K562 (cell line): ENCODE measurements around the gene CAMK1D. TPM values are rescaled to one million over a fixed set of nuclear protein-coding genes. Genes with fewer than 3 reads are reported as not detected.

Source experiments
- ATAC-seq: fragments of 200-7000 bp; cut with Tn5 transposase; 3 replicates; pipeline ENCODE4 v1.9.1; 2020; ENCODE audit warnings: moderate library complexity
- BruUV-seq: library from RNA; stranded (reverse); fragments of 400-500 nt; replicated peaks from 2 replicates; lab custom pipeline; 2021; lab: Mats Ljungman, UMichigan
- CTCF ChIA-PET: fragments of 300-600 bp; formaldehyde crosslinking; extraction: SDS; loops from one replicate; lab custom pipeline; 2021; ENCODE audit warnings: low intra/inter-chr PET ratio; lab: Yijun Ruan, JAX
- POLR2A ChIA-PET: fragments of 300-600, 350-650 bp; sonication (Branson Sonifier 250); formaldehyde crosslinking; extraction: SDS; loops from one replicate; lab custom pipeline; 2021; ENCODE audit warnings: antibody characterized with exemption, inconsistent platforms; lab: Yijun Ruan, JAX
- DNase-seq, 4 experiments: peaks; one replicate each; pipeline versions ENCODE4 v3.0.0 to v3.0.0-alpha.2; 2011 to 2018; ENCODE audit warnings: low spot score in 3 of 4, mixed read lengths in 3 of 4; ENCODE audit errors: extremely low read depth in 1 of 4
- FAIRE-seq: peaks from 2 replicates; lab custom pipeline; 2011; peaks lifted over from hg19 to GRCh38; lab: Jason Lieb, UNC
- H2AFZ ChIP-seq: 2 replicates; pipeline ENCODE4 v1.6.0; 2011; ENCODE audit warnings: low read depth, low read length, control low read depth, inconsistent platforms
- H3K27ac ChIP-seq: fragments of 200-600 bp; 3 replicates; pipeline ENCODE4 v1.8.0; 2011; ENCODE audit warnings: low read depth, mild to moderate bottlenecking, control low read depth, inconsistent platforms, low read length, moderate library complexity, mixed read lengths; ENCODE audit errors: extremely low read depth
- H3K27me3 ChIP-seq, 2 experiments: fragments of 300-600 bp in 1 of 2; 2 replicates in 1 of 2; 3 replicates in 1 of 2; pipeline versions ENCODE4 v1.6.0 to v1.8.0; 2011; ENCODE audit warnings: inconsistent platforms in 2 of 2, low read length in 2 of 2, mild to moderate bottlenecking in 1 of 2, mixed read lengths in 1 of 2, moderate library complexity in 1 of 2; ENCODE audit not compliant: control insufficient read depth in 2 of 2, insufficient read depth in 2 of 2
- H3K36me3 ChIP-seq: fragments of 300-600 bp; 3 replicates; pipeline ENCODE4 v1.8.0; 2011; ENCODE audit warnings: mild to moderate bottlenecking, low read length, inconsistent platforms; ENCODE audit not compliant: control insufficient read depth, insufficient read depth
- H3K4me1 ChIP-seq, 2 experiments: fragments of 200-600 bp in 1 of 2; replicated peaks in 1 of 2; 2 replicates in 1 of 2; 3 replicates in 1 of 2; pipeline versions ENCODE4 v1.5.1 to v1.8.0; 2011; ENCODE audit warnings: inconsistent platforms in 2 of 2, low read length in 2 of 2, mild to moderate bottlenecking in 1 of 2, mixed read lengths in 1 of 2, moderate library complexity in 1 of 2; ENCODE audit not compliant: control insufficient read depth in 2 of 2, insufficient read depth in 2 of 2
- H3K4me2 ChIP-seq: 2 replicates; pipeline ENCODE4 v1.6.1; 2011; ENCODE audit warnings: low read length, control low read depth, inconsistent platforms, mixed read lengths; ENCODE audit not compliant: insufficient read depth
- H3K4me3 ChIP-seq: fragments of 200-600 bp; sonication (generic), shearing (Covaris generic); 2 replicates; pipeline ENCODE4 v1.5.1; 2016; ENCODE audit warnings: control low read depth, inconsistent platforms
- H3K79me2 ChIP-seq: fragments of 200-600 bp; 3 replicates; pipeline ENCODE4 v1.8.0; 2011; ENCODE audit warnings: low read length, inconsistent platforms; ENCODE audit not compliant: control insufficient read depth, insufficient read depth
- H3K9ac ChIP-seq, 2 experiments: 2 replicates each; pipeline versions ENCODE4 v1.6.0 to v1.6.1; 2011; ENCODE audit warnings: low read depth in 2 of 2, low read length in 2 of 2, control low read depth in 1 of 2, inconsistent platforms in 1 of 2, mild to moderate bottlenecking in 1 of 2, mixed read lengths in 1 of 2; ENCODE audit not compliant: insufficient read depth in 1 of 2
- H3K9me1 ChIP-seq: one replicate; pipeline ENCODE4 v1.6.0; 2011; ENCODE audit warnings: inconsistent platforms, mild to moderate bottlenecking, low read length, moderate library complexity; ENCODE audit not compliant: control insufficient read depth, insufficient read depth
- H3K9me3 ChIP-seq: replicated peaks from 2 replicates; pipeline ENCODE4 v1.5.1; 2011; ENCODE audit warnings: low read depth, low read length, inconsistent platforms; ENCODE audit not compliant: control insufficient read depth, insufficient read depth
- H4K20me1 ChIP-seq: replicated peaks from 2 replicates; pipeline ENCODE4 v1.6.1; 2011; ENCODE audit warnings: low read length, inconsistent platforms, mixed read lengths; ENCODE audit not compliant: control insufficient read depth, insufficient read depth
- CREB1 ChIP-seq, 2 experiments: sonication (generic) in 1 of 2; formaldehyde crosslinking in 1 of 2; IDR thresholded peaks; 2 replicates each; pipeline versions ENCODE4 v1.6.1 to v1.8.0; 2012 to 2022; ENCODE audit warnings: inconsistent platforms in 1 of 2, mild to moderate bottlenecking in 1 of 2, missing genetic modification reagents in 1 of 2, moderate library complexity in 1 of 2
- CREM ChIP-seq: IDR thresholded peaks from 2 replicates; pipeline ENCODE4 v1.6.1; 2014; ENCODE audit warnings: antibody characterized with exemption, low read depth
- KLF6 ChIP-seq: fragments of 250-450 bp; sonication (Bioruptor Pico); IDR thresholded peaks from 2 replicates; pipeline ENCODE4 v1.4.0; 2020; ENCODE audit warnings: mild to moderate bottlenecking, moderate library complexity, borderline replicate concordance
- MEIS2 ChIP-seq: fragments of 450-650 bp; IDR thresholded peaks from 2 replicates; pipeline ENCODE4 v1.6.1; 2014; ENCODE audit warnings: mild to moderate bottlenecking; ENCODE audit not compliant: partially characterized antibody
- NR2F6 ChIP-seq: fragments of 450-650 bp; formaldehyde crosslinking; IDR thresholded peaks from 2 replicates; pipeline ENCODE4 v1.4.0; 2020; ENCODE audit warnings: mild to moderate bottlenecking
- RREB1 ChIP-seq: fragments of 250-450 bp; sonication (Bioruptor Pico); IDR thresholded peaks from 2 replicates; pipeline ENCODE4 v1.4.0; 2020
- SPI1 ChIP-seq: IDR thresholded peaks from 2 replicates; pipeline ENCODE4 v1.6.1; 2011; ENCODE audit warnings: low read depth, low read length, control low read depth, borderline replicate concordance
- TAF1 ChIP-seq: IDR thresholded peaks from 2 replicates; pipeline ENCODE4 v1.6.1; 2011; ENCODE audit warnings: mild to moderate bottlenecking, low read length, moderate library complexity; ENCODE audit not compliant: insufficient read depth, control insufficient read depth, severe bottlenecking; ENCODE audit errors: extremely low read depth
- TFE3 ChIP-seq: fragments of 450-650 bp; formaldehyde crosslinking; IDR thresholded peaks from 2 replicates; pipeline ENCODE4 v1.4.0; 2020; ENCODE audit warnings: mild to moderate bottlenecking, mixed read lengths
- ZNF445 ChIP-seq: fragments of 250-450 bp; sonication (Bioruptor Pico); IDR thresholded peaks from 2 replicates; pipeline ENCODE4 v1.4.0; 2020; ENCODE audit warnings: low read depth, mild to moderate bottlenecking, moderate library complexity
- ZNF764 ChIP-seq: fragments of 250-450 bp; sonication (Bioruptor Pico); IDR thresholded peaks from 2 replicates; pipeline ENCODE4 v1.4.0; 2020; ENCODE audit warnings: low read depth, mild to moderate bottlenecking, moderate library complexity
- WGBS: fragments of 100-300 bp; shearing (Covaris generic); methylation state at CpG from one replicate; pipeline ENCODE4 v1.1.6; 2016; ENCODE audit warnings: low coverage, mixed read lengths; ENCODE audit not compliant: insufficient coverage; ENCODE audit errors: missing lambda C conversion rate; 5-methylcytosine and 5-hydroxymethylcytosine counted together
- in situ Hi-C: fragments of 300-500 bp; cut with MboI; formaldehyde crosslinking; loops from 4 replicates; pipeline ENCODE4 v1.15.0; 2018; ENCODE audit warnings: inconsistent platforms, mixed read lengths
- intact Hi-C: fragments of 100-400 bp; cut with micrococcal nuclease; formaldehyde crosslinking; loops from 2 replicates; pipeline ENCODE4 v1.14.2; 2022
- polyA plus RNA-seq, 8 experiments: library from polyadenylated mRNA; depleted of rRNA in 4 of 8; stranded (reverse) in 5 of 8; unstranded in 3 of 8; fragments of >200 nt; fragmentation: Nextera tagmentation in 2 of 8; fragmentation: Illumina TruSeq in 1 of 8; extraction: Ambion mirVana in 2 of 8; extraction: Trizol in 1 of 8; gene quantifications; 2 replicates each; pipeline versions ENCODE4 v1.2.1 to v1.2.3, GENCODE V29; 2011 to 2014; ENCODE audit warnings: inconsistent platforms in 1 of 8, missing spikeins in 1 of 8
- total RNA-seq, 7 experiments: library from RNA; depleted of rRNA in 6 of 7; stranded (reverse); fragments of >200 nt in 6 of 7; fragmentation: Illumina TruSeq in 2 of 7; extraction: Trizol in 2 of 7; gene quantifications; 2 replicates each; pipeline versions ENCODE4 v1.2.1 to v1.2.3, GENCODE V29; 2011 to 2021; ENCODE audit warnings: low replicate concordance in 1 of 7

CAMK1D gene
- total and polyA plus RNA-seq, 9 of the 15 experiments (the other 6 are each of a cell fraction or from before 2014, with no cell fraction given): 0.12 to 0.24 (median 0.20) TPM; not detected in 5

GRCh38 chr10:12844811-12845483 is 495.6 kb downstream of the CAMK1D start:
- intact Hi-C loops: no loop called here
- no TSS peak for BruUV-seq
- Histone ChIP-seq H3K79me2 (no peaks in the 10 kb centered on the region), H3K9me3 (no peaks in the 10 kb centered on the region), H3K27me3 (peaks cover 8 to 54% of the 10 kb centered on the region in 2 experiments; a peak in 4 of 5 replicates), H3K9me1 (no peaks in the 10 kb centered on the region), H3K36me3 (no peaks in the 10 kb centered on the region), H3K9ac (no peak overlapping the region), H4K20me1 (no peaks in the 10 kb centered on the region), H3K4me2 (no peak overlapping the region), H3K4me1 (no peaks in the 10 kb centered on the region), H3K4me3 (no peak overlapping the region), H3K27ac (no peak overlapping the region), H2AFZ (no peak overlapping the region)
- ATAC-seq (no peak), FAIRE-seq (no peak), DNase-seq (no peak)
- 1% methylated on average over 11 of the region's 11 CpGs for WGBS
- ChIA-PET POLR2A (interaction anchor here (0.6 kb wide), 1 partner anchor 95 kb away, joined by 3 read pairs; no protein-coding TSS in a partner anchor), CTCF (no interaction called here)
- in situ Hi-C loops: no loop called here
- TF ChIP-seq TAF1 (no peak), CREM (no peak), SPI1 (no peak), RREB1 (CRISPR knock-in tag) (no peak), ZNF445 (CRISPR knock-in tag) (no peak), MEIS2 (no peak), NR2F6 (CRISPR knock-in tag) (no peak), TFE3 (CRISPR knock-in tag) (no peak), ZNF764 (no peak), KLF6 (CRISPR knock-in tag) (no peak), CREB1 (IDR thresholded peaks at IDR 0.05) (no peak), CREB1 (CRISPR knock-in tag; IDR thresholded peaks at IDR 0.05) (no peak)
